KMS-11 (cell line): Measurements from ENCODE around the gene TIMP1.

ENCODE experiments used
- H2AFZ ChIP-seq: fragments of 200-600 bp; sonication (generic); 2 replicates; pipeline ENCODE4 v1.6.1; 2016; ENCODE audit warnings: antibody characterized with exemption, mixed run types, low read depth
- H3K27ac ChIP-seq: fragments of 200-600 bp; sonication (generic); 2 replicates; pipeline ENCODE4 v1.6.1; 2016; ENCODE audit warnings: mild to moderate bottlenecking, mixed run types
- H3K27me3 ChIP-seq: fragments of 200-600 bp; sonication (generic); 2 replicates; pipeline ENCODE4 v1.6.1; 2017; ENCODE audit warnings: mild to moderate bottlenecking, low read depth, mixed run types, moderate library complexity; ENCODE audit not compliant: insufficient read depth
- H3K36me3 ChIP-seq: fragments of 200-600 bp; sonication (generic); 2 replicates; pipeline ENCODE4 v1.6.1; 2017; ENCODE audit warnings: mild to moderate bottlenecking, mixed run types; ENCODE audit not compliant: insufficient read depth
- H3K4me1 ChIP-seq: fragments of 200-600 bp; sonication (generic); 2 replicates; pipeline ENCODE4 v1.6.1; 2016; ENCODE audit warnings: mild to moderate bottlenecking, low read depth, mixed run types; ENCODE audit not compliant: poor library complexity, severe bottlenecking
- H3K4me2 ChIP-seq: fragments of 200-600 bp; sonication (generic); 2 replicates; pipeline ENCODE4 v1.7.0; 2016; ENCODE audit warnings: mild to moderate bottlenecking, mixed run types
- H3K4me3 ChIP-seq: fragments of 200-600 bp; sonication (generic); IDR thresholded peaks from 2 replicates; pipeline ENCODE4 v1.6.1; 2017; ENCODE audit warnings: low read depth, low read length, mixed read lengths; ENCODE audit not compliant: insufficient read depth
- H3K79me2 ChIP-seq: fragments of 200-600 bp; sonication (generic); 2 replicates; pipeline ENCODE4 v1.6.1; 2016; ENCODE audit warnings: low read depth, mixed run types; ENCODE audit not compliant: insufficient read depth
- H3K9ac ChIP-seq: fragments of 200-600 bp; sonication (generic); 2 replicates; pipeline ENCODE4 v1.6.1; 2016; ENCODE audit warnings: mild to moderate bottlenecking, mixed run types
- H4K20me1 ChIP-seq: fragments of 200-600 bp; sonication (generic); 2 replicates; pipeline ENCODE4 v1.6.1; 2016; ENCODE audit warnings: mild to moderate bottlenecking, mixed run types; ENCODE audit not compliant: insufficient read depth
- CTCF ChIP-seq: fragments of 200-600 bp; sonication (generic); conservative IDR thresholded peaks from 2 replicates; pipeline ENCODE4 v1.6.1; 2017; ENCODE audit warnings: low read depth, mild to moderate bottlenecking, antibody characterized with exemption, low read length, moderate library complexity, mixed read lengths

TIMP1 gene

GRCh38 chrX:47556045-47556623 lies 26.1 kb upstream of the TIMP1 start:
- Histone ChIP-seq H3K4me3 (no peak overlapping the region), H3K27ac (no peak overlapping the region), H3K79me2 (no peaks in the 10 kb centered on the region), H3K27me3 (no peaks in the 10 kb centered on the region), H3K4me2 (no peak overlapping the region), H3K36me3 (no peaks in the 10 kb centered on the region), H2AFZ (no peak overlapping the region), H4K20me1 (no peaks in the 10 kb centered on the region), H3K4me1 (peaks cover 44% of the 10 kb centered on the region), H3K9ac (no peak overlapping the region)
- TF ChIP-seq CTCF, result no peak

DNA sequence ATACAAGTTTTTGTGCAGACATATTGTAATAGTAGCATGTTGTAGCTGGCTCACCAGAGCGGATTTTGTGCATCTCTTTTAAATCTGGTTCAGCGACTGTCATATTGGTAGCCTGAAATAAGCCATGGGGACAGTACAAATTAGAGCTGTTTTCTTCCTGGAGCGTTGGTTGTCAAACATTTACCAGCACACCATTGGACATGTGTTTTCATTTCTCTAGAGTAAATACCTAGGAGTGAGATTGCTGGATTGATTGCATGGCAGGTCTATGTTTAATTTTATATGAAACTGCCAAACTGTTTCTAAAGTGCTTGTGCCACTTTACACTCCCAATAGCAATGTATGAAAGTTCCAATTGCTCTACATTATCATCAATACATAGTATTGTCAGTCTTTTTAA lies 23.8 kb upstream of the TIMP1 start:
- Histone ChIP-seq H3K4me3 (no peak overlapping the region), H3K4me1 (peaks cover 33% of the 10 kb centered on the region), H3K79me2 (peaks cover 4% of the 10 kb centered on the region; the same call in 1 of the 2 replicates), H3K36me3 (no peaks in the 10 kb centered on the region), H2AFZ (no peak overlapping the region), H3K27me3 (no peaks in the 10 kb centered on the region), H3K4me2 (no peak overlapping the region), H4K20me1 (no peaks in the 10 kb centered on the region), H3K27ac (no peak overlapping the region), H3K9ac (no peak overlapping the region)
- no peak for TF ChIP-seq CTCF

- Histone ChIP-seq H3K27ac (peak overlapping the region; percentile 78), H3K4me1 (peaks cover 26% of the 10 kb centered on the region), H3K79me2 (peaks cover 4% of the 10 kb centered on the region; the same call in 1 of the 2 replicates), H3K9ac (peak overlapping the region; percentile 71; the same call in 1 of the 2 replicates), H3K4me3 (no peak overlapping the region), H3K4me2 (peak overlapping the region; percentile 73), H2AFZ (peak overlapping the region; percentile 78), H3K36me3 (no peaks in the 10 kb centered on the region), H3K27me3 (no peaks in the 10 kb centered on the region), H4K20me1 (no peaks in the 10 kb centered on the region)
- no peak for TF ChIP-seq CTCF
These were observed 21.9 kb upstream of the TIMP1 start for GRCh38 chrX:47560179-47560933.

- Histone ChIP-seq H2AFZ (peak within 1 kb of the TSS; percentile 78), H4K20me1 (no peaks in the 10 kb centered on the region), H3K79me2 (peaks cover 4% of the 10 kb centered on the region; the same call in 1 of the 2 replicates), H3K4me3 (no peak within 1 kb of the TSS), H3K9ac (peak within 1 kb of the TSS; percentile 71; the same call in 1 of the 2 replicates), H3K27ac (peak within 1 kb of the TSS; percentile 78), H3K27me3 (no peaks in the 10 kb centered on the region), H3K36me3 (no peaks in the 10 kb centered on the region), H3K4me1 (peaks cover 26% of the 10 kb centered on the region), H3K4me2 (peak within 1 kb of the TSS; percentile 73)
- TF ChIP-seq CTCF, result no peak
These were observed 21.1 kb upstream of the TIMP1 start, which contains the start of gene ARAF for GRCh38 chrX:47560934-47561658. Gene ARAF (plus strand): TSS chrX:47561205. CDS start chrX:47562968, 1,763 bp downstream.
